ENCODE results near the gene MKRN2OS. TPM values are rescaled to one million over a fixed set of nuclear protein-coding genes. Genes with fewer than 3 reads are reported as not detected.

Gene MKRN2OS
- total RNA-seq, 1 experiment from 2014 or later = not detected

DNA sequence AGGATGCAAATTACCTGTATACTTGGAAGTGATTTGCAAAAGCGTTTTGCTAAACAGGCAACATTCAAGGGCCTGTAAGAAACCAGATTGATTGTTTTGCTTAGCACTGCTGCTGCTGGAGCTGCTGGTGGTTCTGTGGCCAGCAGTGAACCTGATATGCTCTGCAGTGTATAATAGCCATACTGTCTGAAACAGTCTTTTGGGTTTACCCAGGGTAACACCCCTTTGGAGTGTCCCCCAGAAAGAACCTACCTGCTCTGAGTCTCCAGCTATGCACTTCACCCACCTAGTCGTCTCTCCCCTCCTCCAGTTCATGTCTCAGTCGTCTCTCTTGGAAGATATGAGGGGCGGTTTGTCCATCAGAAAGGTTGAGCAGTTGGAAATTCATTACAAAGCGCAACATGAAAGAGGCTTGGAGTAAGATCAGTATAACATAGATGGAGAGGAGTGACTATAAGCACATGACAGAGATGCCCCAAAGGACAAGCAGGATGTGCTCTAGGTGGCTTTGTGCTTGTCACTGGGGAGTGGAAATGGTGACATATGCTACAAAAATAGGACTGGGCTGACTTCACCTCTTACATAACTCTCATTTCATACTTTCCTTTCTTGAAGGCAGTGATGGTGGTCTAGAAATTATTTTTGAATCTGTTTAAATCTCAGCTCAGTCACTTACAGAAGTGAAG lies 15.3 kb upstream of the MKRN2OS start:
- no TSS peak for BruUV-seq (replicated peaks)
- peaks cover 12% of the 10 kb centered on the region for H3K4me1 ChIP-seq (ENCODE audit: insufficient read depth, low read length, poor library complexity, severe bottlenecking)
- H3K27me3 ChIP-seq (replicated peaks; ENCODE audit: insufficient read depth, low read depth, low read length, poor library complexity) = no peaks in the 10 kb centered on the region
- DNase-seq (ENCODE audit: low spot score) = no peak
- H3K9me3 ChIP-seq (ENCODE audit: low read depth, low read length, poor library complexity, severe bottlenecking) = no peaks in the 10 kb centered on the region
- ChIA-PET CTCF (no interaction called here), POLR2A (ENCODE audit: low non-redundant PET) (no interaction called here)
- H3K4me3 ChIP-seq (ENCODE audit: low read depth, low read length, poor library complexity, severe bottlenecking) = no peak overlapping the region
- TF ChIP-seq, protein P1, sequence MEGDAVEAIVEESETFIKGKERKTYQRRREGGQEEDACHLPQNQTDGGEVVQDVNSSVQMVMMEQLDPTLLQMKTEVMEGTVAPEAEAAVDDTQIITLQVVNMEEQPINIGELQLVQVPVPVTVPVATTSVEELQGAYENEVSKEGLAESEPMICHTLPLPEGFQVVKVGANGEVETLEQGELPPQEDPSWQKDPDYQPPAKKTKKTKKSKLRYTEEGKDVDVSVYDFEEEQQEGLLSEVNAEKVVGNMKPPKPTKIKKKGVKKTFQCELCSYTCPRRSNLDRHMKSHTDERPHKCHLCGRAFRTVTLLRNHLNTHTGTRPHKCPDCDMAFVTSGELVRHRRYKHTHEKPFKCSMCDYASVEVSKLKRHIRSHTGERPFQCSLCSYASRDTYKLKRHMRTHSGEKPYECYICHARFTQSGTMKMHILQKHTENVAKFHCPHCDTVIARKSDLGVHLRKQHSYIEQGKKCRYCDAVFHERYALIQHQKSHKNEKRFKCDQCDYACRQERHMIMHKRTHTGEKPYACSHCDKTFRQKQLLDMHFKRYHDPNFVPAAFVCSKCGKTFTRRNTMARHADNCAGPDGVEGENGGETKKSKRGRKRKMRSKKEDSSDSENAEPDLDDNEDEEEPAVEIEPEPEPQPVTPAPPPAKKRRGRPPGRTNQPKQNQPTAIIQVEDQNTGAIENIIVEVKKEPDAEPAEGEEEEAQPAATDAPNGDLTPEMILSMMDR (conservative IDR thresholded peaks at IDR 0.05; ENCODE audit: low read depth, low read length) = no peak
- no peak for TF ChIP-seq EZH2 (IDR thresholded peaks at IDR 0.05; ENCODE audit: borderline replicate concordance, low read depth, low read length, poor library complexity, severe bottlenecking)
- no peaks in the 10 kb centered on the region for H3K36me3 ChIP-seq (ENCODE audit: insufficient read depth, low read length, poor library complexity, severe bottlenecking)
- intact Hi-C loops (cut with micrococcal nuclease; ENCODE audit: unreplicated experiment) = no loop called here
- no peak overlapping the region for H3K27ac ChIP-seq (ENCODE audit: low read depth, low read length, poor library complexity, severe bottlenecking)

- Histone ChIP-seq H3K9me3 (ENCODE audit: low read depth, low read length, poor library complexity, severe bottlenecking) (no peaks in the 10 kb centered on the region), H3K4me3 (ENCODE audit: low read depth, low read length, poor library complexity, severe bottlenecking) (no peak overlapping the region), H3K36me3 (ENCODE audit: insufficient read depth, low read length, poor library complexity, severe bottlenecking) (no peaks in the 10 kb centered on the region), H3K4me1 (ENCODE audit: insufficient read depth, low read length, poor library complexity, severe bottlenecking) (peaks cover 14% of the 10 kb centered on the region), H3K27me3 (replicated peaks; ENCODE audit: insufficient read depth, low read depth, low read length, poor library complexity) (no peaks in the 10 kb centered on the region), H3K27ac (ENCODE audit: low read depth, low read length, poor library complexity, severe bottlenecking) (no peak overlapping the region)
- intact Hi-C loops (cut with micrococcal nuclease; ENCODE audit: unreplicated experiment) = loop anchor here (5.0 kb wide), 1 partner anchor 103 kb away; the partner anchor contains the start of gene RAF1
- ChIA-PET CTCF (no interaction called here), POLR2A (ENCODE audit: low non-redundant PET) (no interaction called here)
- DNase-seq (ENCODE audit: low spot score) = no peak
- TF ChIP-seq, protein P1 (conservative IDR thresholded peaks at IDR 0.05; ENCODE audit: low read depth, low read length) = no peak
- no peak for TF ChIP-seq EZH2 (IDR thresholded peaks at IDR 0.05; ENCODE audit: borderline replicate concordance, low read depth, low read length, poor library complexity, severe bottlenecking)
- no TSS peak for BruUV-seq (replicated peaks)
Measured at GRCh38 chr3:12559520-12559919, 14.2 kb upstream of the MKRN2OS start.

DNA sequence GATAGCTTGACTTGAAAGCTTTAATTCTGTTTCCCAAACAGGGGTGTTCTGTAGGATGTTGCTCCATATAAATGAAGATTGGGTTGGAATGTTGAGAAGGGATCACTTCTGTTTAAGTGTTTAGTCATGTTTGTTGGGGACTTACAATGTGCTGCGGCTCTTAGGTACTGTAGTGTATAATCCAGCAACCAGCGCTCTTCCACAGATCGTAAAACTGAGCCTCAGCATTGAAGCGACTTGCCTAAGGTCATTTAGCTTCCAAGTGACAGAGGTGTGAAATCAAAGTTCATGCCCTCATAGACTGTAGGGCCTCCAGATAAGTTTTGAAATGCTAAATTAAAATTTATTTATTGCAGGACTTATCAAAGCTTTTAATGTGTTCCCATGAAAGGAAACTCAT lies 13.4 kb upstream of the MKRN2OS start:
- ChIA-PET POLR2A (ENCODE audit: low non-redundant PET) (no interaction called here), CTCF (no interaction called here)
- Histone ChIP-seq H3K27ac (ENCODE audit: low read depth, low read length, poor library complexity, severe bottlenecking) (peak overlapping the region; percentile 94), H3K9me3 (ENCODE audit: low read depth, low read length, poor library complexity, severe bottlenecking) (no peaks in the 10 kb centered on the region), H3K4me3 (ENCODE audit: low read depth, low read length, poor library complexity, severe bottlenecking) (peak overlapping the region; percentile 85), H3K4me1 (ENCODE audit: insufficient read depth, low read length, poor library complexity, severe bottlenecking) (peaks cover 14% of the 10 kb centered on the region), H3K36me3 (ENCODE audit: insufficient read depth, low read length, poor library complexity, severe bottlenecking) (no peaks in the 10 kb centered on the region), H3K27me3 (replicated peaks; ENCODE audit: insufficient read depth, low read depth, low read length, poor library complexity) (no peaks in the 10 kb centered on the region)
- DNase-seq (ENCODE audit: low spot score) = no peak
- intact Hi-C loops (cut with micrococcal nuclease; ENCODE audit: unreplicated experiment) = loop anchor here (5.0 kb wide), 1 partner anchor 104 kb away; the partner anchor contains the start of gene RAF1
- TF ChIP-seq EZH2 (IDR thresholded peaks at IDR 0.05; ENCODE audit: borderline replicate concordance, low read depth, low read length, poor library complexity, severe bottlenecking) = no peak
- TF ChIP-seq, protein P1 (conservative IDR thresholded peaks at IDR 0.05; ENCODE audit: low read depth, low read length) = no peak
- no TSS peak for BruUV-seq (replicated peaks)

Measured in A673 (cell line).